ENCODE measurements around the gene NRP1. TPM values are rescaled to one million over a fixed set of nuclear protein-coding genes. Genes with fewer than 3 reads are reported as not detected.
"Not testable (repeated sequence)": the region's sequence is repeated elsewhere in the genome, so short reads cannot be mapped to it uniquely, and the experiment has no call there.

Gene NRP1
- total RNA-seq (1 to 10 TPM; 1.6 TPM), polyA plus RNA-seq (not detected)

GRCh38 chr10:33334153-33334804 is at the start of gene NRP1:
Gene NRP1, minus strand, starts transcription at chr10:33334667. Its CDS starts 285 bp downstream, at chr10:33334382.
- Histone ChIP-seq H3K9me3 (ENCODE audit: control insufficient read depth in 1 of 2, low read length in 2 of 2) (no peaks in the 10 kb centered on the region), H3K4me1 (ENCODE audit: insufficient read depth, low read length) (peaks cover 20% of the 10 kb centered on the region), H3K27me3 (ENCODE audit: insufficient read depth, low read length) (peaks cover 21% of the 10 kb centered on the region), H3K36me3 (ENCODE audit: insufficient read depth, low read length) (no peaks in the 10 kb centered on the region), H3K27ac (ENCODE audit: low read depth, low read length) (no peak within 1 kb of the TSS), H3K4me3 (ENCODE audit: low read length in 2 of 2) (peak within 1 kb of the TSS; percentile 2 to 49)
- POLR2A ChIA-PET (ENCODE audit: partially characterized antibody), result interaction anchor here (1.0 kb wide), 1 partner anchor 955 kb away, joined by 3 read pairs; no protein-coding TSS in a partner anchor
- CTCF ChIA-PET (ENCODE audit: partially characterized antibody), result interaction anchor here (1.4 to 4.2 kb wide), 5 partner anchors 9 to 1304 kb away, joined by 4 to 36 read pairs (median 13); no protein-coding TSS in a partner anchor
- H3K27me3 Mint-ChIP-seq, result peaks cover 49 to 51% of the 10 kb centered on the region in 2 donors
- no peaks in the 10 kb centered on the region for H3K36me3 Mint-ChIP-seq
- peak in 1 of 5 donors; percentile 6 for DNase-seq
- intact Hi-C loops (cut with micrococcal nuclease), result loop anchor here (5.0 kb wide), 2 partner anchors 67 to 87 kb away; no protein-coding TSS in a partner anchor
- H3K4me3 Mint-ChIP-seq, result peak within 1 kb of the TSS; percentile 78 to 91 (median 84)
- peaks cover 15 to 33% (median 24%) of the 10 kb centered on the region in 4 donors for H3K4me1 Mint-ChIP-seq
- peak within 1 kb of the TSS in 4 of 7 donors; percentile 12 to 79 (median 31) for H3K27ac Mint-ChIP-seq
- no peaks in the 10 kb centered on the region for H3K9me3 Mint-ChIP-seq

GRCh38 chr10:33384201-33384600 is 49.7 kb upstream of the NRP1 start:
- H3K4me1 Mint-ChIP-seq; H3K27ac ChIP-seq (ENCODE audit: low read depth, low read length); H3K27me3 ChIP-seq (ENCODE audit: insufficient read depth, low read length); H3K4me1 ChIP-seq (ENCODE audit: insufficient read depth, low read length); H3K9me3 ChIP-seq (ENCODE audit: control insufficient read depth in 1 of 2, low read length in 2 of 2); H3K4me3 ChIP-seq (ENCODE audit: low read length in 2 of 2); POLR2A ChIA-PET (ENCODE audit: partially characterized antibody); CTCF ChIA-PET (ENCODE audit: partially characterized antibody); H3K9me3 Mint-ChIP-seq; H3K36me3 ChIP-seq (ENCODE audit: insufficient read depth, low read length); H3K4me3 Mint-ChIP-seq; DNase-seq; H3K36me3 Mint-ChIP-seq; H3K27ac Mint-ChIP-seq; intact Hi-C loops (cut with micrococcal nuclease): not testable (repeated sequence)
- peaks cover 16 to 19% of the 10 kb centered on the region in 2 donors for H3K27me3 Mint-ChIP-seq

DNA sequence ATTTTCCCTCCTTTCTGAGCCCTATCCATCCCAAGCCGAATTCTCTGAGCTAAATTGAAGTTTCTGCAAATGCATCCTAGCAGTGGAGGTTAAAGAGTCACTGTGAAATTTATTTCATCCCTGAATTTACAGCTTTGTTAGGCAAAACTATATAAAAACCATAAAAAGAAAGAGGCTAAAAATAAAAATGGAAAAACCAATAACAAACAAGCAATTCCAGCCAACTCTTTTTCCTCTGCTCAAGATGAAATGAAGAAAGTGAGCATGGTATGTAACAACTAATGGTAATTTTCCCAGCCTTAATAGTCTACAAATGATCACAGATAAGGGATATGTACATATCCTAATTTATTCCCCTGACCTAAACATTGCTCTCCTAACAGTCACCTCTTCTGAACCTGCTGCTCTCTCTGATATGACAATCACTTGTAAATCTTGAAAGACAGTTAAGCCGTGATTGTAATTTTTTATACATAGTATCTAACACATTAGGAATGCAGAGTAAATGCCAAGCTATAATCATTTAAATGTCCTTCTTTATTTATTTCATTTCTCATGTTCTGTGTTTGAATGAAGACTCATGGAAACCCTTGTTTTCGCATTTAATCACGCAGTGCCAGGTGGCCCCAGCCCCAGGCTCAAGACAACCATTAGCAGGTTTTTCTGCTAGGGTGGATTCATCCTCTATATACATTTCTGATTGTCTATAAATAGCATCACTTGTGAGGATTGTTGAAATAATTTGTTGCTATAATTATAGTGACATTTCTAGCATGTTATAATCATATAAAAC is 48.6 kb upstream of the NRP1 start:
- POLR2A ChIA-PET (ENCODE audit: partially characterized antibody), result no interaction called here

GRCh38 chr10:33382216-33382600 is 47.7 kb upstream of the NRP1 start:
- intact Hi-C loops (cut with micrococcal nuclease), result no loop called here
- Histone ChIP-seq H3K4me1 (ENCODE audit: insufficient read depth, low read length) (no peaks in the 10 kb centered on the region), H3K36me3 (ENCODE audit: insufficient read depth, low read length) (no peaks in the 10 kb centered on the region), H3K4me3 (ENCODE audit: low read length in 2 of 2) (no peak overlapping the region), H3K9me3 (ENCODE audit: control insufficient read depth in 1 of 2, low read length in 2 of 2) (no peaks in the 10 kb centered on the region), H3K27ac (ENCODE audit: low read depth, low read length) (no peak overlapping the region), H3K27me3 (ENCODE audit: insufficient read depth, low read length) (no peaks in the 10 kb centered on the region)
- Mint-ChIP-seq H3K9me3 (peaks cover 0 to 2% (median 0%) of the 10 kb centered on the region in 8 donors), H3K36me3 (no peaks in the 10 kb centered on the region), H3K4me1 (no peaks in the 10 kb centered on the region), H3K27ac (no peak overlapping the region), H3K27me3 (peaks cover 11 to 17% of the 10 kb centered on the region in 2 donors), H3K4me3 (no peak overlapping the region)
- ChIA-PET POLR2A (ENCODE audit: partially characterized antibody) (no interaction called here), CTCF (ENCODE audit: partially characterized antibody) (no interaction called here)
- no peak for DNase-seq

More for the DNA sequence above, 48.6 kb upstream of the NRP1 start:
- no peak for DNase-seq
- no peaks in the 10 kb centered on the region for H3K4me1 ChIP-seq (ENCODE audit: insufficient read depth, low read length)
- no peaks in the 10 kb centered on the region for H3K4me1 Mint-ChIP-seq
- H3K27ac ChIP-seq (ENCODE audit: low read depth, low read length), result no peak overlapping the region
- no peak overlapping the region for H3K4me3 ChIP-seq (ENCODE audit: low read length in 2 of 2)
- no peaks in the 10 kb centered on the region for H3K27me3 ChIP-seq (ENCODE audit: insufficient read depth, low read length)
- peaks cover 11 to 17% of the 10 kb centered on the region in 2 donors for H3K27me3 Mint-ChIP-seq
- H3K36me3 Mint-ChIP-seq, result no peaks in the 10 kb centered on the region
- H3K36me3 ChIP-seq (ENCODE audit: insufficient read depth, low read length), result no peaks in the 10 kb centered on the region
- H3K27ac Mint-ChIP-seq, result no peak overlapping the region
- peaks cover 0 to 2% (median 0%) of the 10 kb centered on the region in 8 donors for H3K9me3 Mint-ChIP-seq
- H3K4me3 Mint-ChIP-seq, result no peak overlapping the region
- CTCF ChIA-PET (ENCODE audit: partially characterized antibody), result no interaction called here
- no peaks in the 10 kb centered on the region for H3K9me3 ChIP-seq (ENCODE audit: control insufficient read depth in 1 of 2, low read length in 2 of 2)
- intact Hi-C loops (cut with micrococcal nuclease), result no loop called here

GRCh38 chr10:33381451-33382215 is 47.2 kb upstream of the NRP1 start:
- Mint-ChIP-seq H3K36me3 (no peaks in the 10 kb centered on the region), H3K9me3 (peaks cover 0 to 2% (median 0%) of the 10 kb centered on the region in 8 donors), H3K27ac (no peak overlapping the region), H3K27me3 (peaks cover 9 to 13% of the 10 kb centered on the region in 2 donors), H3K4me3 (no peak overlapping the region), H3K4me1 (no peaks in the 10 kb centered on the region)
- Histone ChIP-seq H3K36me3 (ENCODE audit: insufficient read depth, low read length) (no peaks in the 10 kb centered on the region), H3K9me3 (ENCODE audit: control insufficient read depth in 1 of 2, low read length in 2 of 2) (no peaks in the 10 kb centered on the region), H3K27me3 (ENCODE audit: insufficient read depth, low read length) (no peaks in the 10 kb centered on the region), H3K27ac (ENCODE audit: low read depth, low read length) (no peak overlapping the region), H3K4me3 (ENCODE audit: low read length in 2 of 2) (no peak overlapping the region), H3K4me1 (ENCODE audit: insufficient read depth, low read length) (no peaks in the 10 kb centered on the region)
- no peak for DNase-seq
- ChIA-PET CTCF (ENCODE audit: partially characterized antibody) (no interaction called here), POLR2A (ENCODE audit: partially characterized antibody) (no interaction called here)
- intact Hi-C loops (cut with micrococcal nuclease), result no loop called here

DNA sequence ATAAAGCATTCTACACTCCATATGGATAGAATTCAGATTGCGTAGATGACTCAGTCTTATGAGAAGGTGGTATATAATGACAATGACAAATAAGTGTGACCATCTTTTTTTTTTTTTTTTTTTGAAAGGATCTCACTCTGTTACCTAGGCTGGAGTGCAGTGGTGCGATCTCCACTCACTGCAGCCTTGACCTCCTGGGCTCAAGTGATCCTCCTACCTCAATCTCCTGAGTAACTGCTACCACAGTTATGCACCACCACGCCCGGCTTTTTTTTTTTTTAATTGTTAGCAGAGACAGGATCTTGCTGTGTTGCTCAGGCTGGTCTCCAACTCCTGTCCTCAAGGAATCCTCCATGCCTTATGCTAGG is 43.2 kb upstream of the NRP1 start:
- Histone ChIP-seq H3K4me1 (ENCODE audit: insufficient read depth, low read length) (no peaks in the 10 kb centered on the region), H3K4me3 (ENCODE audit: low read length in 2 of 2) (no peak overlapping the region), H3K27ac (ENCODE audit: low read depth, low read length) (no peak overlapping the region), H3K9me3 (ENCODE audit: control insufficient read depth in 1 of 2, low read length in 2 of 2) (no peaks in the 10 kb centered on the region), H3K27me3 (ENCODE audit: insufficient read depth, low read length) (no peaks in the 10 kb centered on the region), H3K36me3 (ENCODE audit: insufficient read depth, low read length) (no peaks in the 10 kb centered on the region)
- peaks cover 0 to 2% (median 0%) of the 10 kb centered on the region in 8 donors for H3K9me3 Mint-ChIP-seq
- ChIA-PET POLR2A (ENCODE audit: partially characterized antibody) (no interaction called here), CTCF (ENCODE audit: partially characterized antibody) (no interaction called here)
- no peak overlapping the region for H3K4me3 Mint-ChIP-seq
- DNase-seq, result no peak
- H3K36me3 Mint-ChIP-seq, result no peaks in the 10 kb centered on the region
- intact Hi-C loops (cut with micrococcal nuclease), result no loop called here
- no peak overlapping the region for H3K27ac Mint-ChIP-seq
- no peaks in the 10 kb centered on the region for H3K4me1 Mint-ChIP-seq
- peaks cover 5 to 8% of the 10 kb centered on the region in 2 donors for H3K27me3 Mint-ChIP-seq
